Fibroblast of lung (primary cell): ENCODE results near the gene ZNF831. TPM values are rescaled to one million over a fixed set of nuclear protein-coding genes. Genes with fewer than 3 reads are reported as not detected.

Experiments used
- DNase-seq, 2 donors: peaks; one replicate each; pipeline versions ENCODE4 v3.0.0 to v3.0.0-alpha.2; 2010; ENCODE audit warnings: low read depth in 2 of 2
- H2AFZ ChIP-seq: 2 replicates; pipeline ENCODE4 v1.5.1; 2012; ENCODE audit warnings: low read length, control low read depth, inconsistent platforms
- H3K27ac ChIP-seq: 2 replicates; pipeline ENCODE4 v1.5.1; 2011; ENCODE audit warnings: low read length, control low read depth; ENCODE audit not compliant: insufficient read depth
- H3K27me3 ChIP-seq: 2 replicates; pipeline ENCODE4 v1.5.1; 2011; ENCODE audit warnings: mild to moderate bottlenecking, low read length; ENCODE audit not compliant: control insufficient read depth, insufficient read depth
- H3K36me3 ChIP-seq: 2 replicates; pipeline ENCODE4 v1.5.1; 2011; ENCODE audit warnings: low read length; ENCODE audit not compliant: control insufficient read depth, insufficient read depth
- H3K4me1 ChIP-seq: 2 replicates; pipeline ENCODE4 v1.5.1; 2011; ENCODE audit warnings: low read length; ENCODE audit not compliant: control insufficient read depth, insufficient read depth; ENCODE audit errors: extremely low read depth
- H3K4me2 ChIP-seq: 2 replicates; pipeline ENCODE4 v1.5.1; 2011; ENCODE audit warnings: low read length, control low read depth; ENCODE audit not compliant: insufficient read depth; ENCODE audit errors: extremely low read depth
- H3K4me3 ChIP-seq, 4 experiments: fragments of 200-600 bp in 1 of 4; sonication (generic) in 1 of 4; replicated peaks in 1 of 4; 2 replicates each; pipeline ENCODE4 v1.5.1; 2011 to 2016; ENCODE audit warnings: low read length in 4 of 4, low read depth in 3 of 4, mild to moderate bottlenecking in 3 of 4, control low read depth in 2 of 4, inconsistent platforms in 1 of 4, mixed read lengths in 1 of 4; ENCODE audit not compliant: insufficient read depth in 1 of 4; ENCODE audit errors: control extremely low read depth in 1 of 4
- H3K79me2 ChIP-seq: 2 replicates; pipeline ENCODE4 v1.5.1; 2012; ENCODE audit warnings: mild to moderate bottlenecking, low read length, inconsistent platforms; ENCODE audit not compliant: control insufficient read depth, insufficient read depth
- H3K9ac ChIP-seq: 2 replicates; pipeline ENCODE4 v1.5.1; 2011; ENCODE audit warnings: mild to moderate bottlenecking, low read length, control low read depth; ENCODE audit not compliant: insufficient read depth
- H3K9me3 ChIP-seq: 2 replicates; pipeline ENCODE4 v1.5.1; 2012; ENCODE audit warnings: low read depth, low read length; ENCODE audit not compliant: control insufficient read depth, insufficient read depth
- H4K20me1 ChIP-seq: 2 replicates; pipeline ENCODE4 v1.5.1; 2011; ENCODE audit warnings: low read length; ENCODE audit not compliant: control insufficient read depth, insufficient read depth; ENCODE audit errors: extremely low read depth
- EZH2 ChIP-seq: IDR thresholded peaks from 2 replicates; pipeline ENCODE4 v1.5.1; 2012; ENCODE audit warnings: low read length, control low read depth, mild to moderate bottlenecking; ENCODE audit errors: missing control alignments
- polyA plus RNA-seq, 2 donors: library from polyadenylated mRNA; depleted of rRNA in 1 of 2; stranded (reverse) in 1 of 2; unstranded in 1 of 2; fragments of >200 nt; gene quantifications; 2 replicates each; pipeline ENCODE4 v1.2.1, GENCODE V29; 2011 to 2012; ENCODE audit warnings: missing spikeins in 1 of 2
- total RNA-seq: library from RNA; depleted of rRNA; stranded (reverse); fragments of >200 nt; gene quantifications from 2 replicates; pipeline ENCODE4 v1.2.1, GENCODE V29; 2014
- TF ChIP-seq, protein P1 (sequence below), 2 donors: IDR thresholded peaks in 1 of 2; conservative IDR thresholded peaks in 1 of 2; 1 replicate in 1 of 2; 2 replicates in 1 of 2; pipeline ENCODE4 v1.5.1; 2011 to 2012; ENCODE audit warnings: low read length in 2 of 2, control low read depth in 1 of 2, inconsistent platforms in 1 of 2, low read depth in 1 of 2, mild to moderate bottlenecking in 1 of 2

The ZNF831 gene
- total and polyA plus RNA-seq, 2 donors (not counting 1 experiment from before 2014, with no cell fraction given), result not detected

GRCh38 chr20:59217794-59218280, 54.2 kb downstream of the ZNF831 start:
- Histone ChIP-seq H4K20me1 (no peaks in the 10 kb centered on the region), H2AFZ (no peak overlapping the region), H3K4me3 (no peak overlapping the region), H3K9ac (no peak overlapping the region), H3K27ac (no peak overlapping the region), H3K36me3 (no peaks in the 10 kb centered on the region), H3K79me2 (no peaks in the 10 kb centered on the region), H3K27me3 (peaks cover 8% of the 10 kb centered on the region), H3K9me3 (no peaks in the 10 kb centered on the region), H3K4me2 (no peak overlapping the region), H3K4me1 (no peaks in the 10 kb centered on the region)
- no peak for DNase-seq
- TF ChIP-seq, protein P1, sequence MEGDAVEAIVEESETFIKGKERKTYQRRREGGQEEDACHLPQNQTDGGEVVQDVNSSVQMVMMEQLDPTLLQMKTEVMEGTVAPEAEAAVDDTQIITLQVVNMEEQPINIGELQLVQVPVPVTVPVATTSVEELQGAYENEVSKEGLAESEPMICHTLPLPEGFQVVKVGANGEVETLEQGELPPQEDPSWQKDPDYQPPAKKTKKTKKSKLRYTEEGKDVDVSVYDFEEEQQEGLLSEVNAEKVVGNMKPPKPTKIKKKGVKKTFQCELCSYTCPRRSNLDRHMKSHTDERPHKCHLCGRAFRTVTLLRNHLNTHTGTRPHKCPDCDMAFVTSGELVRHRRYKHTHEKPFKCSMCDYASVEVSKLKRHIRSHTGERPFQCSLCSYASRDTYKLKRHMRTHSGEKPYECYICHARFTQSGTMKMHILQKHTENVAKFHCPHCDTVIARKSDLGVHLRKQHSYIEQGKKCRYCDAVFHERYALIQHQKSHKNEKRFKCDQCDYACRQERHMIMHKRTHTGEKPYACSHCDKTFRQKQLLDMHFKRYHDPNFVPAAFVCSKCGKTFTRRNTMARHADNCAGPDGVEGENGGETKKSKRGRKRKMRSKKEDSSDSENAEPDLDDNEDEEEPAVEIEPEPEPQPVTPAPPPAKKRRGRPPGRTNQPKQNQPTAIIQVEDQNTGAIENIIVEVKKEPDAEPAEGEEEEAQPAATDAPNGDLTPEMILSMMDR (conservative IDR thresholded peaks at IDR 0.05 in 1 of 2, IDR thresholded peaks at IDR 0.05 in 1 of 2; ENCODE audit: low read depth in 1 of 2, low read length in 2 of 2), result no peak
- no peak for TF ChIP-seq EZH2

- Histone ChIP-seq H4K20me1 (no peaks in the 10 kb centered on the region), H3K9ac (no peak overlapping the region), H3K27ac (no peak overlapping the region), H3K79me2 (no peaks in the 10 kb centered on the region), H3K4me3 (no peak overlapping the region), H3K4me2 (no peak overlapping the region), H3K27me3 (peaks cover 14% of the 10 kb centered on the region), H3K36me3 (no peaks in the 10 kb centered on the region), H2AFZ (no peak overlapping the region), H3K4me1 (no peaks in the 10 kb centered on the region), H3K9me3 (no peaks in the 10 kb centered on the region)
- TF ChIP-seq, protein P1 (conservative IDR thresholded peaks at IDR 0.05 in 1 of 2, IDR thresholded peaks at IDR 0.05 in 1 of 2; ENCODE audit: low read depth in 1 of 2, low read length in 2 of 2), result no peak
- no peak for TF ChIP-seq EZH2
- DNase-seq, result no peak
These were observed 55.6 kb downstream of the ZNF831 start for GRCh38 chr20:59219211-59219610.

DNA sequence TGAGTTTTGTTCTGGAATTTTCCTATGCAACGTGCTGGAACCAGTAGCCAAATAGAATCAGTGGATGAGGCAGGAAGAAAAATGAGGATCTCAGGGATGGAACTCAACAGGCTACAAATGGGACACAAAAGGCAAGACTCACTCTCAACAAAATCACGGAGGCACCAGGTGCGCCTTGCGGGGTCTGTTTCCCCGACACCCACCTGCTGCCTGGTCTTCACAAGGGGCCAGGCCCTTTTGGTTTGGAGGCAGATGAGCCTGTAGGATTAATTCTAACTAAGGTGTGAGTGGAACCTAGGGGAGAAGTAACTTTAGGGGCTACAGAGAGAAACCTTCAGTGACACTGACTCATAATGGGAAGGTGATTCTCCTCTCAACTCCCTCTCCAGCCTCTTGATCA, 56.5 kb downstream of the ZNF831 start:
- DNase-seq, result no peak
- TF ChIP-seq EZH2, result no peak
- TF ChIP-seq, protein P1 (conservative IDR thresholded peaks at IDR 0.05 in 1 of 2, IDR thresholded peaks at IDR 0.05 in 1 of 2; ENCODE audit: low read depth in 1 of 2, low read length in 2 of 2), result no peak

More for the DNA sequence above, 56.5 kb downstream of the ZNF831 start:
- no peak overlapping the region for H3K4me2 ChIP-seq
- H3K27me3 ChIP-seq, result peaks cover 14% of the 10 kb centered on the region
- H3K79me2 ChIP-seq, result no peaks in the 10 kb centered on the region
- H3K36me3 ChIP-seq, result no peaks in the 10 kb centered on the region
- H3K27ac ChIP-seq, result no peak overlapping the region
- no peak overlapping the region for H3K4me3 ChIP-seq
- no peaks in the 10 kb centered on the region for H3K4me1 ChIP-seq
- no peaks in the 10 kb centered on the region for H4K20me1 ChIP-seq
- no peak overlapping the region for H2AFZ ChIP-seq
- no peaks in the 10 kb centered on the region for H3K9me3 ChIP-seq
- no peak overlapping the region for H3K9ac ChIP-seq
